ENCODE measurements around the gene TUBB2B.

- TF ChIP-seq, protein P1, sequence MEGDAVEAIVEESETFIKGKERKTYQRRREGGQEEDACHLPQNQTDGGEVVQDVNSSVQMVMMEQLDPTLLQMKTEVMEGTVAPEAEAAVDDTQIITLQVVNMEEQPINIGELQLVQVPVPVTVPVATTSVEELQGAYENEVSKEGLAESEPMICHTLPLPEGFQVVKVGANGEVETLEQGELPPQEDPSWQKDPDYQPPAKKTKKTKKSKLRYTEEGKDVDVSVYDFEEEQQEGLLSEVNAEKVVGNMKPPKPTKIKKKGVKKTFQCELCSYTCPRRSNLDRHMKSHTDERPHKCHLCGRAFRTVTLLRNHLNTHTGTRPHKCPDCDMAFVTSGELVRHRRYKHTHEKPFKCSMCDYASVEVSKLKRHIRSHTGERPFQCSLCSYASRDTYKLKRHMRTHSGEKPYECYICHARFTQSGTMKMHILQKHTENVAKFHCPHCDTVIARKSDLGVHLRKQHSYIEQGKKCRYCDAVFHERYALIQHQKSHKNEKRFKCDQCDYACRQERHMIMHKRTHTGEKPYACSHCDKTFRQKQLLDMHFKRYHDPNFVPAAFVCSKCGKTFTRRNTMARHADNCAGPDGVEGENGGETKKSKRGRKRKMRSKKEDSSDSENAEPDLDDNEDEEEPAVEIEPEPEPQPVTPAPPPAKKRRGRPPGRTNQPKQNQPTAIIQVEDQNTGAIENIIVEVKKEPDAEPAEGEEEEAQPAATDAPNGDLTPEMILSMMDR (conservative IDR thresholded peaks at IDR 0.05 in 1 of 2, IDR thresholded peaks at IDR 0.05 in 1 of 2; ENCODE audit: extremely low read depth in 1 of 2, insufficient read depth in 1 of 2, low read depth in 1 of 2, low read length in 2 of 2): no peak
- no peak for TF ChIP-seq EZH2 (IDR thresholded peaks at IDR 0.05; ENCODE audit: borderline replicate concordance, low read length)
These were observed 42.8 kb upstream of the TUBB2B start for GRCh38 chr6:3270258-3270657.

Data from mammary epithelial cell (primary cell).